ENCODE measurements around the gene GBE1.

GBE1 gene

DNA sequence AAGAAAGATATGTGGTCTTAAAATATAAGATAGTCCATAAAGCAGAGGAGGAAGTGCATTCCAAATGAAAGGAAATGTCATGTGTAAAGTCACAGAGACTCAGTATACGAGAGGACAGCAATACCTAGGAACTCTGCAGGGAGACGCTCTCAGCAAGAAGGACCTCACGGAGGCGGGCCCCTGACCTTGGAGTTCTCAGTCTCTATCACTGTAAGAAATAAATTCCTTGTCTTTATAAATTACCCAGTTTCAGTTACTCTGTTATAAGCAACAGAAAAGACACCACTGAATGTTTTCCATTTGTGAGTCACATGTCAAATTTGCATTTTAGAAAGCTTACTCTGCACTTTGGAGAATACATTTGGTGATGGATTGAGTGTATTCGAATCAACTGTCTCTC is 140.6 kb downstream of the GBE1 start:
- ChIA-PET CTCF (no interaction called here), POLR2A (no interaction called here)
- TF ChIP-seq, protein P1, sequence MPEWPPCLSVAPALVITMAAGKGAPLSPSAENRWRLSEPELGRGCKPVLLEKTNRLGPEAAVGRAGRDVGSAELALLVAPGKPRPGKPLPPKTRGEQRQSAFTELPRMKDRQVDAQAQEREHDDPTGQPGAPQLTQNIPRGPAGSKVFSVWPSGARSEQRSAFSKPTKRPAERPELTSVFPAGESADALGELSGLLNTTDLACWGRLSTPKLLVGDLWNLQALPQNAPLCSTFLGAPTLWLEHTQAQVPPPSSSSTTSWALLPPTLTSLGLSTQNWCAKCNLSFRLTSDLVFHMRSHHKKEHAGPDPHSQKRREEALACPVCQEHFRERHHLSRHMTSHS (tag by site-specific recombination; IDR thresholded peaks at IDR 0.05), result no peak
- TF ChIP-seq BCL11A (tag by site-specific recombination; IDR thresholded peaks at IDR 0.05; ENCODE audit: low read depth) (no peak), GLIS2 (tag by site-specific recombination; IDR thresholded peaks at IDR 0.05) (no peak), ZNF530 (tag by site-specific recombination; IDR thresholded peaks at IDR 0.05; ENCODE audit: low read depth) (no peak), ZFP69B (tag by site-specific recombination; IDR thresholded peaks at IDR 0.05) (no peak), KLF1 (tag by site-specific recombination; IDR thresholded peaks at IDR 0.05) (no peak), ZFP3 (tag by site-specific recombination; IDR thresholded peaks at IDR 0.05; ENCODE audit: low read depth) (no peak), ZNF747 (tag by site-specific recombination; IDR thresholded peaks at IDR 0.05) (no peak), ZNF544 (tag by site-specific recombination; IDR thresholded peaks at IDR 0.05) (no peak), ZNF76 (tag by site-specific recombination; IDR thresholded peaks at IDR 0.05; ENCODE audit: borderline replicate concordance, low read depth) (no peak), ZNF157 (tag by site-specific recombination; IDR thresholded peaks at IDR 0.05) (no peak), ZNF311 (tag by site-specific recombination; IDR thresholded peaks at IDR 0.05; ENCODE audit: borderline replicate concordance) (no peak), ZNF768 (tag by site-specific recombination; IDR thresholded peaks at IDR 0.05) (no peak)
- TF ChIP-seq, protein P2, sequence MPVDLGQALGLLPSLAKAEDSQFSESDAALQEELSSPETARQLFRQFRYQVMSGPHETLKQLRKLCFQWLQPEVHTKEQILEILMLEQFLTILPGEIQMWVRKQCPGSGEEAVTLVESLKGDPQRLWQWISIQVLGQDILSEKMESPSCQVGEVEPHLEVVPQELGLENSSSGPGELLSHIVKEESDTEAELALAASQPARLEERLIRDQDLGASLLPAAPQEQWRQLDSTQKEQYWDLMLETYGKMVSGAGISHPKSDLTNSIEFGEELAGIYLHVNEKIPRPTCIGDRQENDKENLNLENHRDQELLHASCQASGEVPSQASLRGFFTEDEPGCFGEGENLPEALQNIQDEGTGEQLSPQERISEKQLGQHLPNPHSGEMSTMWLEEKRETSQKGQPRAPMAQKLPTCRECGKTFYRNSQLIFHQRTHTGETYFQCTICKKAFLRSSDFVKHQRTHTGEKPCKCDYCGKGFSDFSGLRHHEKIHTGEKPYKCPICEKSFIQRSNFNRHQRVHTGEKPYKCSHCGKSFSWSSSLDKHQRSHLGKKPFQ (tag by site-specific recombination; IDR thresholded peaks at IDR 0.05), result no peak
- TF ChIP-seq, protein P3, sequence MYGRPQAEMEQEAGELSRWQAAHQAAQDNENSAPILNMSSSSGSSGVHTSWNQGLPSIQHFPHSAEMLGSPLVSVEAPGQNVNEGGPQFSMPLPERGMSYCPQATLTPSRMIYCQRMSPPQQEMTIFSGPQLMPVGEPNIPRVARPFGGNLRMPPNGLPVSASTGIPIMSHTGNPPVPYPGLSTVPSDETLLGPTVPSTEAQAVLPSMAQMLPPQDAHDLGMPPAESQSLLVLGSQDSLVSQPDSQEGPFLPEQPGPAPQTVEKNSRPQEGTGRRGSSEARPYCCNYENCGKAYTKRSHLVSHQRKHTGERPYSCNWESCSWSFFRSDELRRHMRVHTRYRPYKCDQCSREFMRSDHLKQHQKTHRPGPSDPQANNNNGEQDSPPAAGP (tag by site-specific recombination; IDR thresholded peaks at IDR 0.05), result no peak
- no peaks in the 10 kb centered on the region for H3K36me3 ChIP-seq (ENCODE audit: control insufficient read depth in 2 of 2, insufficient read depth in 1 of 2, low read length in 2 of 2)
- no peaks in the 10 kb centered on the region for H3K4me1 ChIP-seq (ENCODE audit: control insufficient read depth, insufficient read depth, low read length)
- H3K9me3 ChIP-seq (ENCODE audit: control insufficient read depth, insufficient read depth, low read depth, low read length), result no peaks in the 10 kb centered on the region
- no peak overlapping the region for H3K4me3 ChIP-seq (ENCODE audit: low read depth, low read length)
- H3K27ac ChIP-seq (ENCODE audit: extremely low read depth, low read depth, low read length), result no peak overlapping the region

DNA sequence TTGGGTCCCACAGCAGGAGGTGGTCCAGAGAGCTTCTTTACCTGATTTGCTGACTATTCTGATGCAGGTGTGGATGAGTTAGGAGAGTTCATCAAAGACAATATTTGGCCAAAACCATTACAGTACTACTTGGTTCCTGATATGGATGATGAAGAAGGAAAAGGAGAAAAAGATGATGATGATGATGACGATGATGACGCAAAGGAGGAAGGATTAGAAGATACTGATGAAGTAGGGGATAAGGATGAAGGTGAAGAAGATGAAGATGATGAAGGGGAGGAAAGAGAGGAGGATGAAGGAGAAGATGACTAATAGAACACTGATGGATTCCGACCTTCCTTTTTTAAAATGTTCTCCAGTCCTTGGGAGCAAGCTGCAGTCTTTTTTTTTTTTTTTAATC is 148.7 kb downstream of the GBE1 start:
- ChIA-PET CTCF (interaction anchor here (1.0 kb wide), 1 partner anchor 14 kb away, joined by 4 read pairs; no protein-coding TSS in a partner anchor), POLR2A (no interaction called here)
- TF ChIP-seq, protein P4, sequence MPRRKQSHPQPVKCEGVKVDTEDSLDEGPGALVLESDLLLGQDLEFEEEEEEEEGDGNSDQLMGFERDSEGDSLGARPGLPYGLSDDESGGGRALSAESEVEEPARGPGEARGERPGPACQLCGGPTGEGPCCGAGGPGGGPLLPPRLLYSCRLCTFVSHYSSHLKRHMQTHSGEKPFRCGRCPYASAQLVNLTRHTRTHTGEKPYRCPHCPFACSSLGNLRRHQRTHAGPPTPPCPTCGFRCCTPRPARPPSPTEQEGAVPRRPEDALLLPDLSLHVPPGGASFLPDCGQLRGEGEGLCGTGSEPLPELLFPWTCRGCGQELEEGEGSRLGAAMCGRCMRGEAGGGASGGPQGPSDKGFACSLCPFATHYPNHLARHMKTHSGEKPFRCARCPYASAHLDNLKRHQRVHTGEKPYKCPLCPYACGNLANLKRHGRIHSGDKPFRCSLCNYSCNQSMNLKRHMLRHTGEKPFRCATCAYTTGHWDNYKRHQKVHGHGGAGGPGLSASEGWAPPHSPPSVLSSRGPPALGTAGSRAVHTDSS (tag by site-specific recombination; IDR thresholded peaks at IDR 0.05), result peak; percentile 79
- TF ChIP-seq ZBTB17 (tag by site-specific recombination; IDR thresholded peaks at IDR 0.05), result no peak
- no peak for TF ChIP-seq SCRT2 (tag by site-specific recombination; IDR thresholded peaks at IDR 0.05)
- no peak for TF ChIP-seq KLF7 (tag by site-specific recombination; IDR thresholded peaks at IDR 0.05; ENCODE audit: borderline replicate concordance)
- Histone ChIP-seq H3K27ac (ENCODE audit: extremely low read depth, low read depth, low read length) (no peak overlapping the region), H3K4me1 (ENCODE audit: control insufficient read depth, insufficient read depth, low read length) (no peaks in the 10 kb centered on the region), H3K36me3 (ENCODE audit: control insufficient read depth in 2 of 2, insufficient read depth in 1 of 2, low read length in 2 of 2) (no peaks in the 10 kb centered on the region), H3K4me3 (ENCODE audit: low read depth, low read length) (no peak overlapping the region), H3K9me3 (ENCODE audit: control insufficient read depth, insufficient read depth, low read depth, low read length) (no peaks in the 10 kb centered on the region)
